Spleen (tissue), 7 donors: Measurements from ENCODE around the gene FANCF.

Source experiments
- CTCF ChIP-seq, 11 experiments: fragments of 200-600 bp in 7 of 11; fragments of 450-650 bp in 4 of 11; sonication (generic) in 4 of 11; IDR thresholded peaks in 8 of 11; conservative IDR thresholded peaks in 3 of 11; 1 replicate in 7 of 11; 2 replicates in 4 of 11; pipeline versions ENCODE4 v1.4.0 to v1.8.0; 2016 to 2021; ENCODE audit warnings: antibody characterized with exemption in 11 of 11, inconsistent platforms in 4 of 11, mild to moderate bottlenecking in 1 of 11
- POLR2A ChIP-seq, 3 donors: fragments of 450-650 bp; IDR thresholded peaks; one replicate each; pipeline ENCODE4 v1.5.1; 2017; ENCODE audit warnings: antibody characterized with exemption in 3 of 3, mild to moderate bottlenecking in 1 of 3
- donor health status: DM: no; HTN: no; CAD: no; lungs with moderate emphysema.
- donor health status: DM: no; HTN: no; CAD: no.
- donor health status: DM: no; HTN: no; CAD: no.

GRCh38 chr11:22669368-22669767, 43.7 kb upstream of the FANCF start:
- no peak for TF ChIP-seq POLR2A (IDR thresholded peaks at IDR 0.05)
- no peak for TF ChIP-seq CTCF (IDR thresholded peaks at IDR 0.05 in 8 of 11, conservative IDR thresholded peaks at IDR 0.05 in 3 of 11)
